GM12891 (cell line): Measurements from ENCODE around the gene SFMBT2.

Experiments used
- PAX5 ChIP-seq: IDR thresholded peaks from 2 replicates; pipeline ENCODE4 v1.6.1; 2011; ENCODE audit warnings: low read length, moderate library complexity, mild to moderate bottlenecking; ENCODE audit not compliant: insufficient read depth, severe bottlenecking
- POLR2A ChIP-seq: IDR thresholded peaks from 2 replicates; pipeline ENCODE4 v1.6.1; 2011; ENCODE audit warnings: low read depth, low read length, control low read depth
- POLR2AphosphoS5 ChIP-seq: IDR thresholded peaks from 2 replicates; pipeline ENCODE4 v1.6.1; 2011; ENCODE audit warnings: low read depth, low read length, control low read depth
- POU2F2 ChIP-seq: IDR thresholded peaks from 2 replicates; pipeline ENCODE4 v1.6.1; 2011; ENCODE audit warnings: low read depth, mild to moderate bottlenecking, control low read depth, low read length, moderate library complexity
- SPI1 ChIP-seq: IDR thresholded peaks from 2 replicates; pipeline ENCODE4 v1.6.1; 2011; ENCODE audit warnings: low read depth, low read length, control low read depth
- TAF1 ChIP-seq: IDR thresholded peaks from 2 replicates; pipeline ENCODE4 v1.6.1; 2011; ENCODE audit warnings: low read depth, low read length, control low read depth

DNA sequence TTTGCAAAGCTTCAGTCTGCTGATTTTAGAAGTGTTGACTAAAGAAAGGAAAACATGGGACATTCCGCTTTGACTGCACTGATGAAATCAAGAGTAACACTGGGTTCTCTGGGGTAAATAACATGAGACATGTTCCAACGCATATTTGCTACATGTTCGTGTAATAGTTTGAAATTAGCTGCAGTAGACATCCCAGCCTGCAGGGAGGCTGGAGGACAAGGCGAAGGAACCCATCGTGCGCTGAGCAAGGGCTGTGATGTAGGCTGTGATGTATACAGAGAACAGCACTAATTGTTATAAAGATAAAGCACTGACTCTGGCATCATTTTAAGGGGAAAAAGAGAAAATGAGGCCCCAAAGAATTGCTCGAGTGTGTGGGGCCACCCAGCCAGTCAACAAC is 40.3 kb downstream of the SFMBT2 start:
- no peak for TF ChIP-seq POLR2A
- TF ChIP-seq TAF1: no peak
- TF ChIP-seq POLR2AphosphoS5: no peak
- no peak for TF ChIP-seq SPI1
- no peak for TF ChIP-seq POU2F2
- TF ChIP-seq PAX5: no peak
